Endodermal cell (in vitro differentiated cells): ENCODE results near the gene FBLN5. TPM values are rescaled to one million over a fixed set of nuclear protein-coding genes. Genes with fewer than 3 reads are reported as not detected.

Experiments
- DNase-seq: peaks from one replicate; pipeline ENCODE4 v3.0.0-alpha.2; 2017
- H3K27ac ChIP-seq: 2 replicates; pipeline ENCODE4 v1.5.1; 2013; ENCODE audit warnings: mild to moderate bottlenecking, low read depth, low read length, moderate library complexity
- H3K27me3 ChIP-seq: 2 replicates; pipeline ENCODE4 v1.6.1; 2013; ENCODE audit warnings: mild to moderate bottlenecking, low read length, moderate library complexity; ENCODE audit not compliant: insufficient read depth, control insufficient read depth, poor library complexity, severe bottlenecking
- H3K36me3 ChIP-seq: 2 replicates; pipeline ENCODE4 v1.7.0; 2013; ENCODE audit warnings: mild to moderate bottlenecking, low read length, moderate library complexity; ENCODE audit not compliant: control insufficient read depth, insufficient read depth
- H3K4me1 ChIP-seq: one replicate; pipeline ENCODE4 v1.7.0; 2013; ENCODE audit warnings: low read length; ENCODE audit not compliant: control insufficient read depth, insufficient read depth
- H3K4me3 ChIP-seq: 2 replicates; pipeline ENCODE4 v1.5.1; 2013; ENCODE audit warnings: mild to moderate bottlenecking, low read length, moderate library complexity
- H3K9ac ChIP-seq: 2 replicates; pipeline ENCODE4 v1.6.1; 2013; ENCODE audit warnings: mild to moderate bottlenecking, low read length, moderate library complexity; ENCODE audit not compliant: poor library complexity, severe bottlenecking; ENCODE audit errors: extremely low read depth
- H3K9me3 ChIP-seq: 2 replicates; pipeline ENCODE4 v1.6.1; 2013; ENCODE audit warnings: mild to moderate bottlenecking, low read length, moderate library complexity; ENCODE audit not compliant: control insufficient read depth
- H3K27ac Mint-ChIP-seq: 2 replicates; pipeline ENCODE4 v1.8.0; 2020; ENCODE audit warnings: mixed read lengths
- H3K27me3 Mint-ChIP-seq: 2 replicates; pipeline ENCODE4 v1.8.0; 2021; ENCODE audit warnings: mild to moderate bottlenecking, mixed read lengths; ENCODE audit not compliant: insufficient read depth
- H3K36me3 Mint-ChIP-seq: 2 replicates; pipeline ENCODE4 v1.8.0; 2020; ENCODE audit warnings: low read depth, mixed read lengths
- H3K4me1 Mint-ChIP-seq: 2 replicates; pipeline ENCODE4 v1.8.0; 2020; ENCODE audit warnings: mixed read lengths
- H3K4me3 Mint-ChIP-seq: 2 replicates; pipeline ENCODE4 v1.8.0; 2020; ENCODE audit warnings: mild to moderate bottlenecking, moderate library complexity, mixed read lengths
- H3K9me3 Mint-ChIP-seq: 2 replicates; pipeline ENCODE4 v1.8.0; 2020; ENCODE audit warnings: mild to moderate bottlenecking, mixed read lengths
- WGBS, 2 experiments: methylation state at CpG; one replicate each; pipeline versions ENCODE4 v1.1.5 to v1.1.7; 2013; ENCODE audit warnings: missing lambda C conversion rate in 2 of 2, mixed read lengths in 1 of 2; ENCODE audit not compliant: insufficient coverage in 1 of 2, insufficient read length in 1 of 2; 5-methylcytosine and 5-hydroxymethylcytosine counted together
- total RNA-seq, 2 donors: library from RNA; stranded (reverse); fragmentation: NEBNext Ultra II Directional in 1 of 2; extraction: Animal tissue kit (Norgen Biotek cat#: 25700) in 1 of 2; gene quantifications; 2 replicates in 1 of 2; 3 replicates in 1 of 2; pipeline ENCODE4 v1.2.1, GENCODE V29; 2021
- TF ChIP-seq, protein P1 (sequence below): fragments of 200-600 bp; sonication (generic); conservative IDR thresholded peaks from 2 replicates; pipeline ENCODE4 v1.5.0; 2021; ENCODE audit warnings: antibody characterized with exemption, mild to moderate bottlenecking

FBLN5 gene
- total RNA-seq, 2 donors from 2014 or later: 4.0 to 4.8 TPM

DNA sequence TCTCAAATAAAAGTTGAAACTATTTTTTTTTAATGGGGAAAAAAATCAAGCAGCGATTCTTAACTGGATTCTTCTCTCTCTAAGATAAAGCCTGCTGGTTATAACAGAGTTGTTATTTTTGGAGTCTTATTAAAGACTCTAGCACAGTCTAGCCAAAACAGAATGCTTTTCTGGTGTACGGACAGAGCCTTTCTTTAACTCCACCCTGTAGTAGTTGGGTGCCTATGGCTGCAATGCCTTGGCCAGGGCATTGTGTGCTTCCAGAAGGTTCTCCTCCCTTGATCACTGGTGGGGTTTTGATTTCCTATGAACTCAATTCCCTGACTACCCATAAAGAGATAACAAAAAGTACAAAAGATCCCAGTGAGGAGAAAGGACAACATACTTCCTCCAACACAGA is 44.4 kb downstream of the FBLN5 start:
- H3K4me1 Mint-ChIP-seq: peaks cover 12% of the 10 kb centered on the region
- 91 to 100% methylated on average over 1 to 2 of the region's 2 CpGs for WGBS, 2 experiments
- no peak for DNase-seq
- H3K27me3 Mint-ChIP-seq: no peaks in the 10 kb centered on the region
- Histone ChIP-seq H3K4me1 (no peaks in the 10 kb centered on the region), H3K27me3 (no peaks in the 10 kb centered on the region), H3K36me3 (no peaks in the 10 kb centered on the region), H3K4me3 (no peak overlapping the region), H3K9ac (no peak overlapping the region), H3K9me3 (no peaks in the 10 kb centered on the region), H3K27ac (no peak overlapping the region)
- no peak overlapping the region for H3K4me3 Mint-ChIP-seq
- no peaks in the 10 kb centered on the region for H3K36me3 Mint-ChIP-seq
- H3K27ac Mint-ChIP-seq: no peak overlapping the region
- TF ChIP-seq, protein P1, sequence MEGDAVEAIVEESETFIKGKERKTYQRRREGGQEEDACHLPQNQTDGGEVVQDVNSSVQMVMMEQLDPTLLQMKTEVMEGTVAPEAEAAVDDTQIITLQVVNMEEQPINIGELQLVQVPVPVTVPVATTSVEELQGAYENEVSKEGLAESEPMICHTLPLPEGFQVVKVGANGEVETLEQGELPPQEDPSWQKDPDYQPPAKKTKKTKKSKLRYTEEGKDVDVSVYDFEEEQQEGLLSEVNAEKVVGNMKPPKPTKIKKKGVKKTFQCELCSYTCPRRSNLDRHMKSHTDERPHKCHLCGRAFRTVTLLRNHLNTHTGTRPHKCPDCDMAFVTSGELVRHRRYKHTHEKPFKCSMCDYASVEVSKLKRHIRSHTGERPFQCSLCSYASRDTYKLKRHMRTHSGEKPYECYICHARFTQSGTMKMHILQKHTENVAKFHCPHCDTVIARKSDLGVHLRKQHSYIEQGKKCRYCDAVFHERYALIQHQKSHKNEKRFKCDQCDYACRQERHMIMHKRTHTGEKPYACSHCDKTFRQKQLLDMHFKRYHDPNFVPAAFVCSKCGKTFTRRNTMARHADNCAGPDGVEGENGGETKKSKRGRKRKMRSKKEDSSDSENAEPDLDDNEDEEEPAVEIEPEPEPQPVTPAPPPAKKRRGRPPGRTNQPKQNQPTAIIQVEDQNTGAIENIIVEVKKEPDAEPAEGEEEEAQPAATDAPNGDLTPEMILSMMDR: no peak
- no peaks in the 10 kb centered on the region for H3K9me3 Mint-ChIP-seq

- 88 to 92% methylated on average over 2 to 3 of the region's 3 CpGs for WGBS, 2 experiments
- Mint-ChIP-seq H3K4me1 (peaks cover 14% of the 10 kb centered on the region), H3K36me3 (no peaks in the 10 kb centered on the region), H3K27ac (no peak overlapping the region), H3K27me3 (no peaks in the 10 kb centered on the region), H3K9me3 (no peaks in the 10 kb centered on the region), H3K4me3 (no peak overlapping the region)
- H3K4me1 ChIP-seq: peaks cover 3% of the 10 kb centered on the region
- no peak overlapping the region for H3K9ac ChIP-seq
- H3K27ac ChIP-seq: no peak overlapping the region
- H3K4me3 ChIP-seq: no peak overlapping the region
- H3K36me3 ChIP-seq: no peaks in the 10 kb centered on the region
- no peaks in the 10 kb centered on the region for H3K27me3 ChIP-seq
- TF ChIP-seq, protein P1: no peak
- no peaks in the 10 kb centered on the region for H3K9me3 ChIP-seq
- no peak for DNase-seq
These were observed 45.2 kb downstream of the FBLN5 start for GRCh38 chr14:91902336-91902735.

DNA sequence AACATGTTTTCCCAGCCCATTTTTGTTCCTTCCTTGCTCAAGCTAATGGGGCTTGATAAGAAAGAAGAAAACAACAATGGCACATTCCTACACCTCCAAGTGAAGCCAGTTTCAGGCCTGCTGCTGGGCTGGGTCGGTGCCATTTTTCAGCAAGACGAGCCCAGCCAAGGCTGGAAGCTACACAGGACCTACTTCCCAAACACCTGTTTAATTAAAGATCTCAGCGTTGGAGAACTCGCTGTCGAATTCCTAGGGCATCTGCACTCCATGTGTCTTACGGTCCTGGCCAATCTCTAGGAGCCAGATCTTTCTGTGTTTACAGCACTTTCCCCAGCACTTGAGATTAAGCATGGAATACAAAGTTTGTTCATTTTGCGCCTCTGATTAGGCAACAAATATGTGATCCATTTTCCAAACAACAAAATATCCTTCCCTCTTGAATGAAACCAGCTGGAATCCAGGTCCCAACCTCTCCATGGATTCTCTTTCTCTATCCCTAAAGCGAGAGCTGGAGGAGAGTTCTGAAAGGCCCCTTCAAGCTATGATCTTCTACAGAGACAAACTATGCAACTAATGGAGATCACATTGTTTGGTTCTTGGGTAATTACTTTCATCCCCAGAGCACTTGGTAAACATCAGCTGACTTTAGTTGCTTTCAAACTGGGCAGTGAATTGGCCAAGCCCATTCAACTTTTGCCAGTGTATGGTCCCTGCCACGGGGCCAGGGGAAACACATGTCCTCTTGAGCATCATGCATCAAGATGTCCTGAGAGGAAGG is 45.9 kb downstream of the FBLN5 start:
- H3K4me1 ChIP-seq: peaks cover 5% of the 10 kb centered on the region
- WGBS, 2 experiments: 93 to 95% methylated on average over 8 to 9 of the region's 9 CpGs
- DNase-seq: no peak
- no peak overlapping the region for H3K4me3 ChIP-seq
- no peak overlapping the region for H3K9ac ChIP-seq
- H3K9me3 Mint-ChIP-seq: no peaks in the 10 kb centered on the region
- no peaks in the 10 kb centered on the region for H3K27me3 Mint-ChIP-seq
- H3K27ac Mint-ChIP-seq: no peak overlapping the region
- no peak overlapping the region for H3K4me3 Mint-ChIP-seq
- H3K27me3 ChIP-seq: no peaks in the 10 kb centered on the region
- no peak overlapping the region for H3K27ac ChIP-seq
- no peaks in the 10 kb centered on the region for H3K9me3 ChIP-seq
- TF ChIP-seq, protein P1: no peak
- H3K4me1 Mint-ChIP-seq: peaks cover 21% of the 10 kb centered on the region
- no peaks in the 10 kb centered on the region for H3K36me3 ChIP-seq
- no peaks in the 10 kb centered on the region for H3K36me3 Mint-ChIP-seq
